Lower lobe of right lung (tissue), 2 donors: ENCODE results near the gene TTC28. TPM values are rescaled to one million over a fixed set of nuclear protein-coding genes. Genes with fewer than 3 reads are reported as not detected.

ENCODE experiments used
- ATAC-seq, 2 donors: fragments of 200-7000 bp; cut with Tn5 transposase; one replicate each; pipeline ENCODE4 v1.9.1; 2020 to 2022; ENCODE audit warnings: mild to moderate bottlenecking in 2 of 2, moderate library complexity in 2 of 2
- DNase-seq: peaks from one replicate; pipeline ENCODE4 v3.0.0-alpha.2; 2020
- H3K27ac ChIP-seq: fragments of 200-600 bp; one replicate; pipeline ENCODE4 v1.8.0; 2022
- H3K27me3 ChIP-seq: fragments of 200-600 bp; one replicate; pipeline ENCODE4 v1.8.0; 2022; ENCODE audit warnings: low read depth
- H3K36me3 ChIP-seq: fragments of 200-600 bp; one replicate; pipeline ENCODE4 v1.8.0; 2022; ENCODE audit warnings: mild to moderate bottlenecking
- H3K4me1 ChIP-seq: fragments of 200-600 bp; one replicate; pipeline ENCODE4 v1.8.0; 2022
- H3K4me3 ChIP-seq: fragments of 200-600 bp; one replicate; pipeline ENCODE4 v1.8.0; 2022; ENCODE audit warnings: mild to moderate bottlenecking
- H3K9me3 ChIP-seq: fragments of 200-600 bp; one replicate; pipeline ENCODE4 v1.8.0; 2022
- CTCF ChIP-seq: fragments of 200-600 bp; IDR thresholded peaks from one replicate; pipeline ENCODE4 v1.8.0; 2022; ENCODE audit warnings: antibody characterized with exemption, mild to moderate bottlenecking
- intact Hi-C: fragments of 100-400 bp; cut with DNase I; formaldehyde crosslinking; loops from one replicate; pipeline ENCODE4 v1.11.0; 2022
- total RNA-seq: library from RNA; stranded (reverse); fragmentation: NEBNext Ultra II Directional; extraction: Animal tissue kit (Norgen Biotek cat#: 25700); gene quantifications from one replicate; pipeline ENCODE4 v1.2.1, GENCODE V29; 2021
- donor health status: DM: no; HTN: yes; CAD: no; lungs with severe emphysema.

TTC28 gene
- total RNA-seq, 1 donor from 2014 or later: 39.6 TPM

- no peak overlapping the region for H3K4me3 ChIP-seq
- DNase-seq (peak; percentile 32), ATAC-seq (no peak)
- TF ChIP-seq CTCF: no peak
- H3K27ac ChIP-seq: no peak overlapping the region
- H3K27me3 ChIP-seq: no peaks in the 10 kb centered on the region
- H3K9me3 ChIP-seq: no peaks in the 10 kb centered on the region
- peaks cover 83% of the 10 kb centered on the region for H3K36me3 ChIP-seq
- intact Hi-C loops: no loop called here
- no peaks in the 10 kb centered on the region for H3K4me1 ChIP-seq
These were observed 686.4 kb downstream of the TTC28 start for GRCh38 chr22:27993201-27993635.

- ATAC-seq (no peak), DNase-seq (peak; percentile 33)
These were observed 687.1 kb downstream of the TTC28 start for GRCh38 chr22:27992294-27993165.

GRCh38 chr22:27991586-27992293 lies 687.9 kb downstream of the TTC28 start:
- no peaks in the 10 kb centered on the region for H3K27me3 ChIP-seq
- H3K27ac ChIP-seq: no peak overlapping the region
- no peaks in the 10 kb centered on the region for H3K4me1 ChIP-seq
- intact Hi-C loops: no loop called here
- DNase-seq (peak; percentile 17), ATAC-seq (no peak)
- H3K4me3 ChIP-seq: no peak overlapping the region
- peaks cover 81% of the 10 kb centered on the region for H3K36me3 ChIP-seq
- H3K9me3 ChIP-seq: no peaks in the 10 kb centered on the region
- TF ChIP-seq CTCF: no peak

More at GRCh38 chr22:27992294-27993165, 687.1 kb downstream of the TTC28 start:
- H3K36me3 ChIP-seq: peaks cover 82% of the 10 kb centered on the region
- intact Hi-C loops: no loop called here
- no peaks in the 10 kb centered on the region for H3K9me3 ChIP-seq
- TF ChIP-seq CTCF: no peak
- no peak overlapping the region for H3K4me3 ChIP-seq
- H3K27me3 ChIP-seq: no peaks in the 10 kb centered on the region
- H3K27ac ChIP-seq: no peak overlapping the region
- H3K4me1 ChIP-seq: no peaks in the 10 kb centered on the region

- DNase-seq (peak; percentile 46), ATAC-seq (peak; percentile 22 to 27)
- H3K9me3 ChIP-seq: no peaks in the 10 kb centered on the region
- no peaks in the 10 kb centered on the region for H3K4me1 ChIP-seq
- H3K36me3 ChIP-seq: peaks cover 85% of the 10 kb centered on the region
- H3K4me3 ChIP-seq: no peak overlapping the region
- H3K27ac ChIP-seq: peak overlapping the region; percentile 46
- intact Hi-C loops: no loop called here
- peak; percentile 55 for TF ChIP-seq CTCF
- H3K27me3 ChIP-seq: no peaks in the 10 kb centered on the region
These were observed 688.8 kb downstream of the TTC28 start for GRCh38 chr22:27990879-27991278.

GRCh38 chr22:27990451-27990840 lies 689.2 kb downstream of the TTC28 start:
- intact Hi-C loops: no loop called here
- DNase-seq: peak; percentile 27
- TF ChIP-seq CTCF: no peak
- no peaks in the 10 kb centered on the region for H3K27me3 ChIP-seq
- peak overlapping the region; percentile 46 for H3K27ac ChIP-seq
- H3K36me3 ChIP-seq: peaks cover 85% of the 10 kb centered on the region
- H3K4me1 ChIP-seq: no peaks in the 10 kb centered on the region
- H3K4me3 ChIP-seq: no peak overlapping the region
- no peaks in the 10 kb centered on the region for H3K9me3 ChIP-seq
- ATAC-seq: no peak
